SK-N-SH treated with all-trans-retinoic acid at 6 μM for 48 hours (cell line): ENCODE results near the gene CDH4.

Experiments
- ARNTL ChIP-seq: fragments of 450-650 bp; formaldehyde crosslinking; IDR thresholded peaks from 2 replicates; pipeline ENCODE4 v1.5.0; 2020; ENCODE audit warnings: low read depth, mild to moderate bottlenecking, moderate library complexity, borderline replicate concordance
- CREB5 ChIP-seq: fragments of 250-450 bp; sonication (Bioruptor Pico); IDR thresholded peaks from 2 replicates; pipeline ENCODE4 v1.5.1; 2020; ENCODE audit warnings: low read depth, mild to moderate bottlenecking, moderate library complexity
- ESRRG ChIP-seq: fragments of 250-450 bp; sonication (Bioruptor Pico); IDR thresholded peaks from 2 replicates; pipeline ENCODE4 v1.6.1; 2021; ENCODE audit warnings: mild to moderate bottlenecking
- GLIS3 ChIP-seq: fragments of 250-450 bp; sonication (Bioruptor Pico); IDR thresholded peaks from 2 replicates; pipeline ENCODE4 v1.5.0; 2020; ENCODE audit warnings: mild to moderate bottlenecking, moderate library complexity
- PPARA ChIP-seq: fragments of 250-450 bp; sonication (Bioruptor Pico); IDR thresholded peaks from 2 replicates; pipeline ENCODE4 v1.5.0; 2020; ENCODE audit warnings: mild to moderate bottlenecking, borderline replicate concordance
- ZC3H10 ChIP-seq: fragments of 250-450 bp; sonication (Bioruptor Pico); IDR thresholded peaks from 2 replicates; pipeline ENCODE4 v1.5.1; 2021; ENCODE audit warnings: mild to moderate bottlenecking, moderate library complexity
- ZFP30 ChIP-seq: fragments of 450-650 bp; formaldehyde crosslinking; IDR thresholded peaks from 2 replicates; pipeline ENCODE4 v1.5.0; 2022; ENCODE audit warnings: mild to moderate bottlenecking, moderate library complexity
- ZNF565 ChIP-seq: fragments of 450-650 bp; formaldehyde crosslinking; conservative IDR thresholded peaks from 2 replicates; pipeline ENCODE4 v1.5.0; 2020; ENCODE audit warnings: low read depth, mild to moderate bottlenecking, moderate library complexity
- TF ChIP-seq, protein P1 (sequence below): fragments of 250-450 bp; sonication (Bioruptor Pico); IDR thresholded peaks from 2 replicates; pipeline ENCODE4 v1.8.0; 2021; ENCODE audit warnings: low read depth, mild to moderate bottlenecking, moderate library complexity, borderline replicate concordance

DNA sequence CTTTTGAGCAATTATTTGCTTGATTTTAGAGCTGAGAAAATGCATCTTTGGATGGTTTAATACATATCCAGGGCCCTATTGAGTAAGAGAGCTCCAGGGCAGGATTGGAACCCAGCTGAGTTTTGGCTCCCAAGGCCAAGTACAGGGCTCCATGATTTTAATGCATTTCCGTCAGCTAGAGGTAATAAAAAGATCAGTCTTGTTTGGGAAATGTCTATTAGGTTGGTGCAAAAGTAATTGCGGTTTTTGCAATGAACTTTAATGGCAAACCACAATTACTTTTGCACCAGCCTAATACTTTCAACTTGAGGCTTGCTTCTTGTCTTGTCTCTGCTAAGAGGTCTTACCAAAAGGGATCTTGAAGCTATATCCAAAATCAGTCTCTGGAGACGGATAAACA, 29.4 kb upstream of the CDH4 start:
- no peak for TF ChIP-seq ZNF565
- TF ChIP-seq, protein P1, sequence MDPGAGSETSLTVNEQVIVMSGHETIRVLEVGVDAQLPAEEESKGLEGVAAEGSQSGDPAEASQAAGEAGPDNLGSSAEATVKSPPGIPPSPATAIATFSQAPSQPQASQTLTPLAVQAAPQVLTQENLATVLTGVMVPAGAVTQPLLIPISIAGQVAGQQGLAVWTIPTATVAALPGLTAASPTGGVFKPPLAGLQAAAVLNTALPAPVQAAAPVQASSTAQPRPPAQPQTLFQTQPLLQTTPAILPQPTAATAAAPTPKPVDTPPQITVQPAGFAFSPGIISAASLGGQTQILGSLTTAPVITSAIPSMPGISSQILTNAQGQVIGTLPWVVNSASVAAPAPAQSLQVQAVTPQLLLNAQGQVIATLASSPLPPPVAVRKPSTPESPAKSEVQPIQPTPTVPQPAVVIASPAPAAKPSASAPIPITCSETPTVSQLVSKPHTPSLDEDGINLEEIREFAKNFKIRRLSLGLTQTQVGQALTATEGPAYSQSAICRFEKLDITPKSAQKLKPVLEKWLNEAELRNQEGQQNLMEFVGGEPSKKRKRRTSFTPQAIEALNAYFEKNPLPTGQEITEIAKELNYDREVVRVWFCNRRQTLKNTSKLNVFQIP, result no peak
- TF ChIP-seq GLIS3 (CRISPR knock-in tag), result no peak
- TF ChIP-seq ZC3H10 (CRISPR knock-in tag), result no peak
- no peak for TF ChIP-seq PPARA
- no peak for TF ChIP-seq ARNTL
- no peak for TF ChIP-seq ESRRG (CRISPR knock-in tag)
- no peak for TF ChIP-seq ZFP30 (CRISPR knock-in tag)
- TF ChIP-seq CREB5, result no peak
